ENCODE data around the gene PDIA5. TPM values are rescaled to one million over a fixed set of nuclear protein-coding genes. Genes with fewer than 3 reads are reported as not detected.

Gene PDIA5
- total RNA-seq, 1 experiment from 2014 or later, result 50.8 TPM

DNA sequence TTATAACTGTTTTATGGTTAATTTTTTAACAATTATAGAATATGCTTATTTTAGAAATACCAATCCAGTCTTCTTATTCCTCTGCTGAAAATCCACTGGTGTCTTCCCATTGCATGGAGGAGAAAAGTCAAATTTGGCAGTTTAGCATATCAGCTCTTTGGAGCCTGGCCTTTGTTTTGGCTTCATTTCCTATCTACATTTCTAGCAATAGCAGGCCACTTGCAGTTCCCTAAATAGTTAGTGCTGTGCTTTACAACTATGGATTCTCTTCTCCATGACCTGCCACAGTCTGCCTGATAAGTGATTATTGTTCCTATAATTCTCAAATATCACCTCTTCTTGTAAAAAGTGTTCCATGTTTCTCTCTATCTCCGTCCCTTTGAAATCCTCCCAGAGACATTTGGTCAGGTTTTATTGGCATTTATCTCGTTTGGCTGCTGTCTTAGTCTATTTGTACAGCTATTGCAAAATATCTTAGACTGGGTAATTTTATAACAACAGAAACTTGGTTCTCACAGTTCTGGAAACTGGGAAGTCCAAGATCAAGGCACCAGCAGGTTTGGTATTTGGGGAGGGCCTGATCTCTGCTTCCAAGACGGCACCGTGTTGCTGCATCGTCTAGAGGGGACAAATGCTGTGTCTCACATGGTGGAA lies 126.8 kb downstream of the PDIA5 start:
- TF ChIP-seq ZFX (IDR thresholded peaks at IDR 0.05), result no peak
- TF ChIP-seq, protein P1, sequence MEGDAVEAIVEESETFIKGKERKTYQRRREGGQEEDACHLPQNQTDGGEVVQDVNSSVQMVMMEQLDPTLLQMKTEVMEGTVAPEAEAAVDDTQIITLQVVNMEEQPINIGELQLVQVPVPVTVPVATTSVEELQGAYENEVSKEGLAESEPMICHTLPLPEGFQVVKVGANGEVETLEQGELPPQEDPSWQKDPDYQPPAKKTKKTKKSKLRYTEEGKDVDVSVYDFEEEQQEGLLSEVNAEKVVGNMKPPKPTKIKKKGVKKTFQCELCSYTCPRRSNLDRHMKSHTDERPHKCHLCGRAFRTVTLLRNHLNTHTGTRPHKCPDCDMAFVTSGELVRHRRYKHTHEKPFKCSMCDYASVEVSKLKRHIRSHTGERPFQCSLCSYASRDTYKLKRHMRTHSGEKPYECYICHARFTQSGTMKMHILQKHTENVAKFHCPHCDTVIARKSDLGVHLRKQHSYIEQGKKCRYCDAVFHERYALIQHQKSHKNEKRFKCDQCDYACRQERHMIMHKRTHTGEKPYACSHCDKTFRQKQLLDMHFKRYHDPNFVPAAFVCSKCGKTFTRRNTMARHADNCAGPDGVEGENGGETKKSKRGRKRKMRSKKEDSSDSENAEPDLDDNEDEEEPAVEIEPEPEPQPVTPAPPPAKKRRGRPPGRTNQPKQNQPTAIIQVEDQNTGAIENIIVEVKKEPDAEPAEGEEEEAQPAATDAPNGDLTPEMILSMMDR (IDR thresholded peaks at IDR 0.05 in 2 of 3, conservative IDR thresholded peaks at IDR 0.05 in 1 of 3; ENCODE audit: borderline replicate concordance in 1 of 3, insufficient read depth in 1 of 3, low read depth in 2 of 3, low read length in 2 of 3), result no peak
- no peak for TF ChIP-seq EGR1 (IDR thresholded peaks at IDR 0.05; ENCODE audit: low read depth)
- no peak for TF ChIP-seq ZNF274 (IDR thresholded peaks at IDR 0.05; ENCODE audit: low read depth, low read length)
- TF ChIP-seq YY1 (IDR thresholded peaks at IDR 0.05; ENCODE audit: extremely low read depth, insufficient replicate concordance, low read depth, low read length), result no peak
- no peak for TF ChIP-seq JUND (IDR thresholded peaks at IDR 0.05)
- no peak for TF ChIP-seq ZBTB33 (IDR thresholded peaks at IDR 0.05; ENCODE audit: extremely low read depth, insufficient replicate concordance, low read length)
- TF ChIP-seq MAX (IDR thresholded peaks at IDR 0.05), result no peak
- TF ChIP-seq TCF7L2 (IDR thresholded peaks at IDR 0.05; ENCODE audit: borderline replicate concordance, extremely low read depth, insufficient read depth, insufficient read length), result no peak
- Histone ChIP-seq H3K4me1 (ENCODE audit: control insufficient read depth in 1 of 2, insufficient read depth in 2 of 2, low read length in 2 of 2) (no peaks in the 10 kb centered on the region), H2AFZ (ENCODE audit: low read depth, low read length, poor library complexity, severe bottlenecking) (no peak overlapping the region), H4K20me1 (ENCODE audit: insufficient read depth) (no peaks in the 10 kb centered on the region), H3K36me3 (ENCODE audit: control insufficient read depth in 1 of 2, insufficient read depth in 2 of 2, low read length in 2 of 2) (no peaks in the 10 kb centered on the region), H3K9me2 (ENCODE audit: insufficient read depth) (no peaks in the 10 kb centered on the region), H3K27me3 (ENCODE audit: insufficient read depth, low read length) (no peaks in the 10 kb centered on the region), H3K79me2 (ENCODE audit: insufficient read depth, low read length) (no peaks in the 10 kb centered on the region), H3K27ac (ENCODE audit: low read depth, low read length) (no peak overlapping the region), H3K4me3 (replicated peaks in 1 of 2; ENCODE audit: low read depth in 1 of 2, low read length in 2 of 2) (no peak overlapping the region), H3K4me2 (ENCODE audit: low read length) (no peak overlapping the region), H3K9me3 (ENCODE audit: control insufficient read depth in 1 of 2, insufficient read depth in 1 of 2, low read depth in 1 of 2, low read length in 2 of 2) (no peaks in the 10 kb centered on the region), H3K9ac (ENCODE audit: low read length) (no peak overlapping the region)
- no peak for DNase-seq (ENCODE audit: low read depth, low spot score)
- POLR2A ChIA-PET, result interaction anchor here (0.6 kb wide), 1 partner anchor 255 kb away, joined by 5 read pairs; the partner anchor contains the start of gene ADCY5
- BruUV-seq (replicated peaks), result no TSS peak
- intact Hi-C loops (cut with micrococcal nuclease), result no loop called here
- CTCF ChIA-PET, result no interaction called here
- RAD21 ChIA-PET (ENCODE audit: low non-redundant PET in 1 of 2, low total read pairs in 2 of 2, uncharacterized antibody in 2 of 2, unreplicated experiment in 2 of 2), result no interaction called here
- no peak for ATAC-seq

Data from HCT116 (cell line).